Hepatocyte (in vitro differentiated cells): ENCODE results near the gene KCNK6.

ENCODE experiments used
- CTCF ChIP-seq: fragments of 200-600 bp; sonication (generic); IDR thresholded peaks from 2 replicates; pipeline ENCODE4 v1.5.1; 2016; ENCODE audit warnings: antibody characterized with exemption, mild to moderate bottlenecking; ENCODE audit not compliant: poor library complexity
- EZH2 ChIP-seq: fragments of 200-600 bp; sonication (generic); IDR thresholded peaks from 2 replicates; pipeline ENCODE4 v1.6.1; 2016; ENCODE audit warnings: antibody characterized with exemption, mild to moderate bottlenecking, borderline replicate concordance

- TF ChIP-seq CTCF (no peak), EZH2 (no peak)
Observed at GRCh38 chr19:38360839-38361631, 41.4 kb downstream of the KCNK6 start.
